Muscle of leg (tissue), 11 donors: ENCODE results near the gene NUDC. TPM values are rescaled to one million over a fixed set of nuclear protein-coding genes. Genes with fewer than 3 reads are reported as not detected.

ENCODE experiments used
- DNase-seq: peaks from one replicate; pipeline ENCODE4 v3.0.0; 2013
- H3K27ac ChIP-seq: one replicate; pipeline ENCODE4 v1.5.1; 2013; ENCODE audit warnings: mild to moderate bottlenecking, low read length, control low read depth
- H3K27me3 ChIP-seq: one replicate; pipeline ENCODE4 v1.6.1; 2013; ENCODE audit warnings: low read length; ENCODE audit not compliant: control insufficient read depth, insufficient read depth
- H3K36me3 ChIP-seq: one replicate; pipeline ENCODE4 v1.6.1; 2013; ENCODE audit warnings: low read length; ENCODE audit not compliant: control insufficient read depth, insufficient read depth
- H3K4me1 ChIP-seq: one replicate; pipeline ENCODE4 v1.6.1; 2013; ENCODE audit warnings: low read length; ENCODE audit not compliant: control insufficient read depth, insufficient read depth
- H3K4me3 ChIP-seq: one replicate; pipeline ENCODE4 v1.5.1; 2013; ENCODE audit warnings: low read length, control low read depth
- H3K9me3 ChIP-seq: replicated peaks from 2 replicates; pipeline ENCODE4 v1.6.1; 2013; ENCODE audit warnings: low read depth, low read length; ENCODE audit not compliant: control insufficient read depth
- WGBS: methylation state at CpG from one replicate; pipeline ENCODE4 v1.1.5; 2013; ENCODE audit warnings: missing lambda C conversion rate; ENCODE audit not compliant: insufficient coverage; 5-methylcytosine and 5-hydroxymethylcytosine counted together
- polyA plus RNA-seq, 8 donors: library from polyadenylated mRNA; unstranded; fragments of 120-200 nt; gene quantifications; one replicate each; pipeline versions ENCODE4 v1.2.1 to v1.2.3, GENCODE V29; 2013; ENCODE audit warnings: inconsistent platforms in 1 of 8, low replicate concordance in 1 of 8; ENCODE audit not compliant: insufficient read length in 8 of 8, insufficient read depth in 1 of 8
- total RNA-seq: library from RNA; stranded (reverse); fragments of 120-200 nt; gene quantifications from one replicate; pipeline ENCODE4 v1.2.4, GENCODE V29; 2013

NUDC gene
- total and polyA plus RNA-seq, 9 donors: 25.8 to 65.5 (median 60.7) TPM

- H3K4me1 ChIP-seq: no peaks in the 10 kb centered on the region
- no peak for DNase-seq
- H3K4me3 ChIP-seq: no peak overlapping the region
- no peaks in the 10 kb centered on the region for H3K9me3 ChIP-seq
- WGBS: no CpG with 5 or more reads among the region's 4 CpGs
- H3K27ac ChIP-seq: no peak overlapping the region
- H3K27me3 ChIP-seq: peaks cover 8% of the 10 kb centered on the region
- H3K36me3 ChIP-seq: no peaks in the 10 kb centered on the region
Observed at GRCh38 chr1:26910343-26911160, 11.0 kb upstream of the NUDC start.

DNA sequence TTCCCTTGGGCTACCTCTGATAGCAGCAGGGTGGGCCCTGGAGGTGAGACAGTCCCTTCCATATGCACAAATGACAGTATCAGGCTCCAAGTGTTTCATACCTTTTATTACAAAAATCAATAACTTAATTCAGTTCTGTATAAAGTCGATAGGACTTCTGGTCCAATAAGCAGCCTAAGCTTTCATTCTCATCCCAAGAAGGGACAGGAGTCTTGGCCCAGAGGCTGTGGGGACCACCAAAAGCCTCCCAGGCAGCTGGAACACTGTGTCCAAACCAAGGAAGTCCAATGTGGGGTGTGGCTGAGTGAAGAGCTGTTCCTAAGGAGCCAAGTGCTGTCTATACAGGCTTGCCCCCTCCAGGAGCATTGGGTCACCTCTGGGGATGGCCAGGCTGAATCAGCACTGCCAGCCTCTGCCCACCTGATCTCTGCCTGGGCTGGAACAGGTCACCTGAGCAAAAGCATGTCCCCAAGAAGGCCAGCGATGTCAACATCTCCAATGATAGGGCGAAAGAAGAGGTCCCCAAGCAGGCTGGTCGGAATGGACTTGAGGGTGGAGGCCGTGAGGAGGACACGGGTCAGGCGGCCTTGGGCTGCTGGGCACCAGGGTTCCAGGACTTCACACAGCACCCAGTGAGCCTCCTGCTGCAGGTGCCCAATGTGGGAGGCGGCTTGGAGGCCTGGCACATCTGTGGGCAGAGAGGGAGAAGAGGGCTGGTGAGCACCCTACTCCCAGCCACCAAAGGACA lies 10.0 kb upstream of the NUDC start:
- H3K4me3 ChIP-seq: no peak overlapping the region
- peaks cover 6% of the 10 kb centered on the region for H3K27me3 ChIP-seq
- no peaks in the 10 kb centered on the region for H3K9me3 ChIP-seq
- no peaks in the 10 kb centered on the region for H3K36me3 ChIP-seq
- H3K27ac ChIP-seq: no peak overlapping the region
- 87% methylated on average over 6 of the region's 8 CpGs for WGBS
- H3K4me1 ChIP-seq: no peaks in the 10 kb centered on the region
- no peak for DNase-seq

DNA sequence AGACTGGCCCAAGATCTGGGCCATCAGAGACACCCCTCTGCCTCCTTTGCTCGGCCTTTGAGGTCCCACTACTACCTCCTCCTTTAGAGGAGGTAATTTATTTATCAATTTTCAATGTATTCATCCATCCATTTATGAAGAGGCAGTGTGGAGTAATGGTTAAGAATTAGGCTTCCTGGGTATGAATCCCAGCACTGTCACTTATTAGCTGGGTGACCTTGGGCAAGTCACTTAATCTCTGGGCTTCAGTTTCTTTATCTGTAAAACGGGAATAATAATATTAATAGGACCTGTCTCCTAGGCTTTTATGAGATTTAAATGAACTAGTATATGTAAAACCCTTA lies 9.4 kb upstream of the NUDC start:
- no peak for DNase-seq
- no peak overlapping the region for H3K4me3 ChIP-seq
- no peaks in the 10 kb centered on the region for H3K4me1 ChIP-seq
- WGBS: no CpG with 5 or more reads among the region's 2 CpGs
- H3K36me3 ChIP-seq: no peaks in the 10 kb centered on the region
- no peak overlapping the region for H3K27ac ChIP-seq
- no peaks in the 10 kb centered on the region for H3K9me3 ChIP-seq
- H3K27me3 ChIP-seq: peaks cover 6% of the 10 kb centered on the region

GRCh38 chr1:26913389-26913753 lies 8.2 kb upstream of the NUDC start:
- H3K36me3 ChIP-seq: no peaks in the 10 kb centered on the region
- peaks cover 6% of the 10 kb centered on the region for H3K27me3 ChIP-seq
- H3K4me1 ChIP-seq: no peaks in the 10 kb centered on the region
- DNase-seq: no peak
- H3K27ac ChIP-seq: no peak overlapping the region
- H3K9me3 ChIP-seq: no peaks in the 10 kb centered on the region
- 88% methylated on average over 5 of the region's 5 CpGs for WGBS
- H3K4me3 ChIP-seq: no peak overlapping the region

DNA sequence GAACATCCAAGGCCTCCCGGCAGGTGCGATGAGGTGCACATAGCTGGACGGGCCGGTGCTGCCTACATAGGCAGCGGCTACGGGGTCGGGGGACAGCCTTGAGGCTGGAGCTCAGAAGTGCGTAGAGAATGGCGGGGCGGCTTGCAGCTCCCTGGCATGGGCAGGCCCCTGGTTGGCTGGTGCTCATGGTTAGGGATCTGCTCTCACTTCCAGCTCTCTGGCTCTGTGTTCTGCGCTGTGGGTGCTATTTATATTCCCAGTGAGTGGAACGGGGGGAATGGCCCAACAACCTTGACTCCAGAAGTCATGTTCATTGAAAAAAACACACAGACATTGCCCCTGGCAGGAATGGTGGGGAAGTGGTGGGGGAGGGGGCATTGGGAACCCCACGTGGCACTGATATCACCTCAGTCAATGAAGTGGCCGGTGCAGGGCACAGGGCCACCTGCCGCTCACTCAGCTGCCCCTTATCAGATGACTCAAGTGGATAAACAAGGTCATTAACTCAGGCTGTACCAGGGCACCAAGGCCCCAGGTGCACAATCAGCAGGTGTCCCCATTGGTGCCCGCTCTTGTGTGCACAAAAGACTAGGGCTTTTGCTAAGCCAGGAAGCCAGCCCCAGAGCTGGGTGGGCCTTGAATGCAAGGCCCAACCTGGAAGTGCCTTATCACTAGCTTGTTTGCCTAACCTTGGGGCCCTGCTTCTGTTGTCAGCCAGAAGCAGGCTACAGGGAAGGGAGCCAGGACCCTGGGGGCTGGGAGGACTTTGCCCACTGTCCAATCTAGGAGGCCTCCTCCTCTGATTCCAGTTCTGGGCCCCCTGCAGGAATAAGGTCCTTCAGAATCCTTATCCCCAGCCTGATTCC lies 7.6 kb upstream of the NUDC start, which contains the start of gene NR0B2:
Gene NR0B2 (minus strand): TSS at position 222 of the 866 bp plus-strand sequence. CDS start 35 bp downstream, at position 187.
- H3K9me3 ChIP-seq: no peaks in the 10 kb centered on the region
- H3K36me3 ChIP-seq: no peaks in the 10 kb centered on the region
- WGBS: 80% methylated on average over 14 of the region's 16 CpGs
- no peak within 1 kb of the TSS for H3K27ac ChIP-seq
- peaks cover 6% of the 10 kb centered on the region for H3K27me3 ChIP-seq
- no peaks in the 10 kb centered on the region for H3K4me1 ChIP-seq
- no peak for DNase-seq
- H3K4me3 ChIP-seq: no peak within 1 kb of the TSS

DNA sequence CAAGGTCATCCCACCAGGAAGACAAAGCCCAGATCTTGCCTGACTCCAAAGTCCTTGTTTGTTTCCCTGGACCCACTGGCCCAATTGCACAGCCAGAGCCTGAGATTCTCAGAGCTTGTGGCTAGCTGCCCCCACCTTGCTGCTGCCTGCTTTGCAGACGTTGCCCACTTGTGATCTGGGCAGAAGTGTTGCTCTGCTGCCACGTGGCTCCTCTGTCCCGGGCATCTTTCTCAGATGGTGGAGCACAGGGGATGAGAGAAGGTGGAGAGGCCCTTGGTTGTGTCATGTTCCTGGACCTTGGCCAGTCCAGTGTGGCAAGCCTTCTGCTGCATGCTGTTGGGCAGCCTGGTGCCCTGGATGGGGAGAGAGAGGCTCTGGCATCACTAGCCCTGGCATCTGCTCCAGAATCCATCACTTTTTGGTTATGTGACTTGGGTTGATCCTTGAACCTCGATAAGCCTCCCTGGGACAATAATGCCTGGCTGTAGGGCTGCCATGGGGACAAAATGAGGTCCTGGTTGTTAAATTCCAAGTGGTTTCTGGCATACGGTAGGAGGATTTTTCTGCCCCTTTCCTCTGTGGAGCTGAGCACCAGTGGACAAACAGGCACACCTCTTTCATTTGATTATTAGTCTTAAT lies 6.2 kb upstream of the NUDC start:
- Histone ChIP-seq H3K4me1 (no peaks in the 10 kb centered on the region), H3K9me3 (no peaks in the 10 kb centered on the region), H3K36me3 (no peaks in the 10 kb centered on the region), H3K4me3 (no peak overlapping the region), H3K27ac (no peak overlapping the region), H3K27me3 (peaks cover 6% of the 10 kb centered on the region)
- 52% methylated on average over 4 of the region's 5 CpGs for WGBS
- no peak for DNase-seq

DNA sequence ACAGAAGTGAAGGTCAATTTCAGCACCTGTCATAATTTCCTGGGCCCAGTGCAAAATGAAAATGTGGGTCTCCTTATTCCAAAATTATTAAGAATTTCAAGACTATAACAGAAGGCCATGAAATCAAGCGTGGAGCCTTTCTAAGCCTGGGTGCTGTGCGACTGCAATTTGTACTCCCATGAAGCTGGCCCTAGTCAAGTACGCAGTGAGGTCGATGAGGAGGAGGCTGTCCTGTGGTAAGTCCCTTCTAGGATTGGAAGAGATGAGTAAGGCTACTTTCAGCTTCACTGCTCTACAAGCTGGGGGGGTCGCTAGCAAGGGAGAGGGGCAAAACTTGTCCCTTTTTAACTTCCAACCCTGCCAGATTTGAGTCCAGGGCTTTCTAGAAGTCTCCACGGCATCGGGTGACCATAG lies 410 bp upstream of the NUDC start:
- no peaks in the 10 kb centered on the region for H3K27me3 ChIP-seq
- H3K4me1 ChIP-seq: peaks cover 17% of the 10 kb centered on the region
- H3K9me3 ChIP-seq: no peaks in the 10 kb centered on the region
- peak overlapping the region; percentile 90 for H3K27ac ChIP-seq
- WGBS: 6% methylated on average over 6 of the region's 7 CpGs
- peak overlapping the region; percentile 93 for H3K4me3 ChIP-seq
- no peak for DNase-seq
- H3K36me3 ChIP-seq: peaks cover 19% of the 10 kb centered on the region

DNA sequence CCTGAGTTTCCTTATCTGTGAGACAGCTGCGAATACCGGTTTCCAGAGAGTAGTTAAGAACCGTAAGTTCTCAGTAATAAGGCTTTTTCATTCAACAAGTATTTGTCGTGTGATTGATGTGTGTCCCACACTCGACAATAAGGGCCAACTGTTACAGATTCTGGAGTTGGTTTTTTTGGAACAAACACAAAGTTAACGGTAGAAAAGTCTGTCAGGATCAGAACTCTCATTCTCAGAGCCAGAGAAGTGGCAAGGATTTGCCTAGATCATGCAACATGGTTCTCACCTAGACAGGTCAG lies 837 bp downstream of the NUDC start:
- Histone ChIP-seq H3K4me1 (peaks cover 17% of the 10 kb centered on the region), H3K36me3 (peaks cover 29% of the 10 kb centered on the region), H3K9me3 (no peaks in the 10 kb centered on the region), H3K4me3 (peak overlapping the region; percentile 93), H3K27ac (no peak overlapping the region), H3K27me3 (no peaks in the 10 kb centered on the region)
- DNase-seq: no peak
- WGBS: 54% methylated on average over 4 of the region's 6 CpGs

DNA sequence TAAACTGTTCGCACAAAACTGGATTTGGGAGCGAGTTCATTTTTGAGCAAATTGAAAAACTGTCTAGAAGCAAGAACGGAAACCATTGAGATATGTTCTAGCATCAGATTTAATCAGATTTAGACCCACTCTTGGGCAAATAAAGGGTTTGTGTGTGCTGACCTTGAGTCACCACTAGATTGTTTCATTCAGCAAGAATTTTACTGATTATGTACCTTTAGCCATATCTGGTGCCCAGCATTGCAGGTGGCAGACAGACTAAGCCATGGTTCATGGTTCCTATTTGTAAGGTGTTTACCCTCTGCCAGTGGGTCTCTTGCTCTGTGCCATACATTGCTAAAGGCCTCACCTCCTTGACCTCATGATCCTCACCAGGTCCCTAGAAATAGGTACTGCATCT lies 1.4 kb downstream of the NUDC start:
- H3K27me3 ChIP-seq: no peaks in the 10 kb centered on the region
- peaks cover 31% of the 10 kb centered on the region for H3K36me3 ChIP-seq
- H3K4me3 ChIP-seq: no peak overlapping the region
- no peaks in the 10 kb centered on the region for H3K9me3 ChIP-seq
- H3K27ac ChIP-seq: no peak overlapping the region
- WGBS: no CpG with 5 or more reads among the region's 3 CpGs
- peaks cover 17% of the 10 kb centered on the region for H3K4me1 ChIP-seq
- no peak for DNase-seq
